Smooth muscle cell (in vitro differentiated cells): ENCODE data around the gene STXBP6. TPM values are rescaled to one million over a fixed set of nuclear protein-coding genes. Genes with fewer than 3 reads are reported as not detected.
"Not testable (repeated sequence)": the region's sequence is repeated elsewhere in the genome, so short reads cannot be mapped to it uniquely, and the experiment has no call there.

ENCODE experiments used
- DNase-seq: peaks from one replicate; lab custom pipeline; 2025; ENCODE audit not compliant: unreplicated experiment; lab: John Stamatoyannopoulos, UW
- H2AFZ ChIP-seq: fragments of 200-600 bp; sonication (generic); 2 replicates; pipeline ENCODE4 v1.6.0; 2016; ENCODE audit warnings: antibody characterized with exemption, low read depth, mild to moderate bottlenecking
- H3F3A ChIP-seq: fragments of 200-600 bp; sonication (generic); 2 replicates; pipeline ENCODE4 v1.6.0; 2017; ENCODE audit warnings: antibody characterized with exemption, low read depth
- H3K27ac ChIP-seq: fragments of 200-600 bp; sonication (generic); 2 replicates; pipeline ENCODE4 v1.5.1; 2016; ENCODE audit warnings: low read depth, mild to moderate bottlenecking
- H3K27me3 ChIP-seq: fragments of 200-600 bp; sonication (generic); 2 replicates; pipeline ENCODE4 v1.6.1; 2016; ENCODE audit warnings: low read depth, mild to moderate bottlenecking
- H3K36me3 ChIP-seq: fragments of 200-600 bp; sonication (generic); 2 replicates; pipeline ENCODE4 v1.5.1; 2016; ENCODE audit warnings: low read depth
- H3K4me1 ChIP-seq: fragments of 200-600 bp; sonication (generic); 2 replicates; pipeline ENCODE4 v1.5.1; 2016; ENCODE audit warnings: low read depth
- H3K4me2 ChIP-seq: fragments of 200-600 bp; sonication (generic); 2 replicates; pipeline ENCODE4 v1.6.0; 2016; ENCODE audit warnings: mild to moderate bottlenecking
- H3K4me3 ChIP-seq: fragments of 200-600 bp; sonication (generic); 2 replicates; pipeline ENCODE4 v1.5.1; 2016; ENCODE audit warnings: mild to moderate bottlenecking
- H3K79me2 ChIP-seq: fragments of 200-600 bp; sonication (generic); 2 replicates; pipeline ENCODE4 v1.6.0; 2016; ENCODE audit warnings: low read depth, mild to moderate bottlenecking
- H3K9ac ChIP-seq: fragments of 200-600 bp; sonication (generic); 2 replicates; pipeline ENCODE4 v1.6.0; 2016; ENCODE audit warnings: low read depth
- H3K9me3 ChIP-seq: fragments of 200-600 bp; sonication (generic); replicated peaks from 2 replicates; pipeline ENCODE4 v1.5.1; 2016; ENCODE audit warnings: low read depth
- H4K20me1 ChIP-seq: fragments of 200-600 bp; sonication (generic); 2 replicates; pipeline ENCODE4 v1.6.0; 2016; ENCODE audit warnings: low read depth
- WGBS: methylation state at CpG from one replicate; pipeline ENCODE4 v1.1.7; 2016; ENCODE audit warnings: low lambda C conversion rate; 5-methylcytosine and 5-hydroxymethylcytosine counted together
- polyA plus RNA-seq: library from polyadenylated mRNA; unstranded; fragments of >200 nt; fragmentation: Nextera tagmentation; extraction: Ambion mirVana; gene quantifications from 2 replicates; pipeline ENCODE4 v1.2.1, GENCODE V29; 2016
- total RNA-seq: library from RNA; depleted of rRNA; stranded (reverse); fragments of >200 nt; gene quantifications from 2 replicates; pipeline ENCODE4 v1.2.3, GENCODE V29; 2014
- TF ChIP-seq, protein P1 (sequence below): fragments of 200-600 bp; sonication (generic); IDR thresholded peaks from 2 replicates; pipeline ENCODE4 v1.5.1; 2017; ENCODE audit warnings: borderline replicate concordance, mild to moderate bottlenecking, antibody characterized with exemption; ENCODE audit not compliant: insufficient read depth, poor library complexity, severe bottlenecking

Gene STXBP6
- total and polyA plus RNA-seq, 2 experiments from 2014 or later: 144 to 170 TPM

GRCh38 chr14:24964048-24964447 lies 85.9 kb downstream of the STXBP6 start:
- Histone ChIP-seq H3K9me3 (no peaks in the 10 kb centered on the region), H3K4me2 (no peak overlapping the region), H3K4me1 (peaks cover 21% of the 10 kb centered on the region), H2AFZ (no peak overlapping the region), H3K79me2 (peaks cover 77% of the 10 kb centered on the region), H3K27ac (no peak overlapping the region), H3K27me3 (no peaks in the 10 kb centered on the region), H4K20me1 (peaks cover 71% of the 10 kb centered on the region), H3K36me3 (no peaks in the 10 kb centered on the region), H3F3A (peaks cover 15% of the 10 kb centered on the region), H3K9ac (no peak overlapping the region), H3K4me3 (no peak overlapping the region)
- DNase-seq: no peak
- WGBS: 94% methylated on average over 2 of the region's 2 CpGs
- TF ChIP-seq, protein P1, sequence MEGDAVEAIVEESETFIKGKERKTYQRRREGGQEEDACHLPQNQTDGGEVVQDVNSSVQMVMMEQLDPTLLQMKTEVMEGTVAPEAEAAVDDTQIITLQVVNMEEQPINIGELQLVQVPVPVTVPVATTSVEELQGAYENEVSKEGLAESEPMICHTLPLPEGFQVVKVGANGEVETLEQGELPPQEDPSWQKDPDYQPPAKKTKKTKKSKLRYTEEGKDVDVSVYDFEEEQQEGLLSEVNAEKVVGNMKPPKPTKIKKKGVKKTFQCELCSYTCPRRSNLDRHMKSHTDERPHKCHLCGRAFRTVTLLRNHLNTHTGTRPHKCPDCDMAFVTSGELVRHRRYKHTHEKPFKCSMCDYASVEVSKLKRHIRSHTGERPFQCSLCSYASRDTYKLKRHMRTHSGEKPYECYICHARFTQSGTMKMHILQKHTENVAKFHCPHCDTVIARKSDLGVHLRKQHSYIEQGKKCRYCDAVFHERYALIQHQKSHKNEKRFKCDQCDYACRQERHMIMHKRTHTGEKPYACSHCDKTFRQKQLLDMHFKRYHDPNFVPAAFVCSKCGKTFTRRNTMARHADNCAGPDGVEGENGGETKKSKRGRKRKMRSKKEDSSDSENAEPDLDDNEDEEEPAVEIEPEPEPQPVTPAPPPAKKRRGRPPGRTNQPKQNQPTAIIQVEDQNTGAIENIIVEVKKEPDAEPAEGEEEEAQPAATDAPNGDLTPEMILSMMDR: no peak

DNA sequence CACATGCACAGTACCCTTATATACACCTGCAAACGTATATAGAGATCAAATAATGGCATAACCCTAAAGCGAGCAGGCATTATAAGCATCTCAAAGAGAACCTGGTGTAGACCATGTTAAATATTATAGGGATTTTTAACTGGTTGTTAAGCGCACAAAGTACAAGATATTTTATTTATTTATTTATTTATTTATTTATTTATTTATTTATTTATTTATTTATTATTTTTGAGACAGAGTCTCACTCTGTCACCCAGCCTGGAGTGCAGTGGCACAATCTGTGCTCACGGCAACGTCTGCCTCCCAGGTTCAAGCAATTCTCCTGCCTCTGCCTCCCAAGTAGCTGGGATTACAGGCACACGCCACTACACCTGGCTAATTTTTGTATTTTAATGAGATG lies 87.8 kb downstream of the STXBP6 start:
- 96% methylated on average over 6 of the region's 6 CpGs for WGBS
- H3K36me3 ChIP-seq, H2AFZ ChIP-seq: not testable (repeated sequence)

GRCh38 chr14:24960816-24961215 lies 89.1 kb downstream of the STXBP6 start:
- no peaks in the 10 kb centered on the region for H3K36me3 ChIP-seq
- peak overlapping the region; percentile 20 for H3K9ac ChIP-seq
- peak overlapping the region; percentile 37 for H3K4me2 ChIP-seq
- H4K20me1 ChIP-seq: peaks cover 76% of the 10 kb centered on the region
- TF ChIP-seq, protein P1: no peak
- 36% methylated on average over 2 of the region's 2 CpGs for WGBS
- peaks cover 8% of the 10 kb centered on the region for H3F3A ChIP-seq
- DNase-seq: no peak
- H3K79me2 ChIP-seq: peaks cover 83% of the 10 kb centered on the region
- H3K9me3 ChIP-seq: no peaks in the 10 kb centered on the region
- peak overlapping the region; percentile 71 for H3K27ac ChIP-seq
- H3K4me1 ChIP-seq: peaks cover 27% of the 10 kb centered on the region
- H3K4me3 ChIP-seq: no peak overlapping the region
- no peak overlapping the region for H2AFZ ChIP-seq
- H3K27me3 ChIP-seq: no peaks in the 10 kb centered on the region

More for the DNA sequence above, 87.8 kb downstream of the STXBP6 start:
- peaks cover 73% of the 10 kb centered on the region for H4K20me1 ChIP-seq
- not testable (repeated sequence) for H3F3A ChIP-seq, H3K9me3 ChIP-seq, H3K4me2 ChIP-seq, DNase-seq, H3K9ac ChIP-seq, H3K4me3 ChIP-seq, H3K27ac ChIP-seq, H3K27me3 ChIP-seq
- peaks cover 77% of the 10 kb centered on the region for H3K79me2 ChIP-seq
- peaks cover 32% of the 10 kb centered on the region for H3K4me1 ChIP-seq

DNA sequence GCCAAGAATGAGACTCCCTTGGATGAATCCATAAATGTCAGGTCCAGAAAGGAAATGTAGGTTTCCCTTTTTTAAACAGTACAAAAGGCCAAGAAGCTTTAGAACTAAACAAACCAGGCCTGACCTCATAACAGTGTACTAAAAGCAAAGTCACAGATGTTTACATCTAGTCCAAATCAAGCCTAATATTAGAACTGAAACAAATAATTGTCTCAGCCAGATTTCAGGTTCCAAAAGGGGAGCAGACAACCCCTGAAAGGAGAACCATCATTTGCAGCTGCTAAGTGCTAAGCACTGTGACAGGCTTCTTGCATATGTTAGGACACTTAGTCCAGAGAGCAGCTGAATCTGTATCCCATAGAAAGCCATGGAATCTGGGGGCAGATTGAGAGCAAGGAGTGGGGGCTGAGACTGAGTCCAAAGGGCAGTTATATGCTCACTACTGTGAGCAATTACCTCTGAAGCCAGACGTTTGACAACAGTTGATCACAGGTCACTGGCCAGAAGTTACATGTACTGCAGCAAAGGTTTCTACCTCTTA lies 90.1 kb downstream of the STXBP6 start:
- H2AFZ ChIP-seq: no peak overlapping the region
- WGBS: 71% methylated on average over 1 of the region's 1 CpG
- H3F3A ChIP-seq: peaks cover 2% of the 10 kb centered on the region
- H3K27ac ChIP-seq: peak overlapping the region; percentile 71
- peaks cover 25% of the 10 kb centered on the region for H3K4me1 ChIP-seq
- H3K9me3 ChIP-seq: no peaks in the 10 kb centered on the region
- no peaks in the 10 kb centered on the region for H3K36me3 ChIP-seq
- no peak overlapping the region for H3K4me3 ChIP-seq
- peak overlapping the region; percentile 0 for H3K4me2 ChIP-seq
- DNase-seq: no peak
- H4K20me1 ChIP-seq: peaks cover 76% of the 10 kb centered on the region
- peaks cover 85% of the 10 kb centered on the region for H3K79me2 ChIP-seq
- peak overlapping the region; percentile 5 for H3K9ac ChIP-seq
- H3K27me3 ChIP-seq: no peaks in the 10 kb centered on the region
- TF ChIP-seq, protein P1: no peak
